Vagina (tissue), 2 donors: Measurements from ENCODE around the gene RELL1.

ENCODE experiments used
- POLR2A ChIP-seq, 2 donors: fragments of 450-650 bp; IDR thresholded peaks; one replicate each; pipeline ENCODE4 v1.6.1; 2017; ENCODE audit warnings: antibody characterized with exemption in 2 of 2, mild to moderate bottlenecking in 2 of 2, moderate library complexity in 2 of 2
- TF ChIP-seq, protein P1 (sequence below), 3 experiments: fragments of 450-650 bp in 2 of 3; fragments of 200-600 bp in 1 of 3; sonication (generic) in 1 of 3; IDR thresholded peaks; one replicate each; pipeline ENCODE4 v1.5.1; 2017 to 2019; ENCODE audit warnings: antibody characterized with exemption in 3 of 3, mild to moderate bottlenecking in 2 of 3, moderate library complexity in 2 of 3

DNA sequence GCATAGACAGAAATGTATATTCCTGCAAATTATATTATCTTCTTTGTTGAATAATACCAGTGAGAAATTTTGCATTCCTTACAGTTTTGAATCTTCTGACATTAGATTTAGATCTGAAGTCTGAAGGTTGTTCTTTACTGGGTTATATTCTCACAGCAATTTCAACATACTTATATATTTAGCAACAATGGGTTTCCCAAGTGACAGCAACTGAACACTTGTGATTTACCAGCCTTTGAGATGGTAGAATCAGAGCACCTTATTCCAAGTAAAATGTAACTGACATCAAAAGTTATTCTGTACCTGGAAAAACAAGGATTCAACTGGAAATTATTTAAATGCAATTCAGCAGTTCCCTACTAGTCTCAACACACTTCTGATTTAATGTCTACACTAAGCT, 66.0 kb downstream of the RELL1 start:
- no peak for TF ChIP-seq POLR2A (IDR thresholded peaks at IDR 0.05)
- TF ChIP-seq, protein P1, sequence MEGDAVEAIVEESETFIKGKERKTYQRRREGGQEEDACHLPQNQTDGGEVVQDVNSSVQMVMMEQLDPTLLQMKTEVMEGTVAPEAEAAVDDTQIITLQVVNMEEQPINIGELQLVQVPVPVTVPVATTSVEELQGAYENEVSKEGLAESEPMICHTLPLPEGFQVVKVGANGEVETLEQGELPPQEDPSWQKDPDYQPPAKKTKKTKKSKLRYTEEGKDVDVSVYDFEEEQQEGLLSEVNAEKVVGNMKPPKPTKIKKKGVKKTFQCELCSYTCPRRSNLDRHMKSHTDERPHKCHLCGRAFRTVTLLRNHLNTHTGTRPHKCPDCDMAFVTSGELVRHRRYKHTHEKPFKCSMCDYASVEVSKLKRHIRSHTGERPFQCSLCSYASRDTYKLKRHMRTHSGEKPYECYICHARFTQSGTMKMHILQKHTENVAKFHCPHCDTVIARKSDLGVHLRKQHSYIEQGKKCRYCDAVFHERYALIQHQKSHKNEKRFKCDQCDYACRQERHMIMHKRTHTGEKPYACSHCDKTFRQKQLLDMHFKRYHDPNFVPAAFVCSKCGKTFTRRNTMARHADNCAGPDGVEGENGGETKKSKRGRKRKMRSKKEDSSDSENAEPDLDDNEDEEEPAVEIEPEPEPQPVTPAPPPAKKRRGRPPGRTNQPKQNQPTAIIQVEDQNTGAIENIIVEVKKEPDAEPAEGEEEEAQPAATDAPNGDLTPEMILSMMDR (IDR thresholded peaks at IDR 0.05), result no peak
